GM19324 (cell line): ENCODE results near the gene CCDC167.

Source experiments
- ATAC-seq: cut with Tn5 transposase; IDR thresholded peaks from one replicate; pipeline ENCODE4 v1.9.1; 2021; ENCODE audit warnings: mild to moderate bottlenecking, moderate library complexity; ENCODE audit not compliant: unreplicated experiment, low FRiP score

CCDC167 gene

GRCh38 chr6:37499433-37500293, at the start of gene CCDC167:
Gene CCDC167 (minus strand): TSS chr6:37499893. CDS start chr6:37499863, 30 bp downstream.
- ATAC-seq, result peak; percentile 91

- no peak for ATAC-seq
These were observed 49.5 kb upstream of the CCDC167 start for GRCh38 chr6:37549154-37549553.

- ATAC-seq, result no peak
These were observed 48.5 kb upstream of the CCDC167 start for GRCh38 chr6:37548067-37548674.

GRCh38 chr6:37547564-37548061, 47.9 kb upstream of the CCDC167 start:
- no peak for ATAC-seq

GRCh38 chr6:37546141-37546871, 46.6 kb upstream of the CCDC167 start:
- no peak for ATAC-seq

GRCh38 chr6:37544530-37544929, 44.8 kb upstream of the CCDC167 start:
- ATAC-seq, result no peak

GRCh38 chr6:37543361-37543760, 43.7 kb upstream of the CCDC167 start:
- no peak for ATAC-seq

GRCh38 chr6:37541346-37541745, 41.7 kb upstream of the CCDC167 start:
- no peak for ATAC-seq

- no peak for ATAC-seq
These were observed 40.7 kb upstream of the CCDC167 start for GRCh38 chr6:37540390-37540789.

GRCh38 chr6:37540029-37540352, 40.3 kb upstream of the CCDC167 start:
- ATAC-seq, result no peak

GRCh38 chr6:37539171-37540028, 39.7 kb upstream of the CCDC167 start:
- no peak for ATAC-seq

- ATAC-seq, result no peak
These were observed 38.4 kb upstream of the CCDC167 start for GRCh38 chr6:37538107-37538506.

GRCh38 chr6:37537548-37537947, 37.9 kb upstream of the CCDC167 start:
- no peak for ATAC-seq

GRCh38 chr6:37536491-37537190, 36.9 kb upstream of the CCDC167 start:
- no peak for ATAC-seq

GRCh38 chr6:37535759-37536490, 36.2 kb upstream of the CCDC167 start:
- ATAC-seq, result no peak

GRCh38 chr6:37535428-37535758, 35.7 kb upstream of the CCDC167 start:
- ATAC-seq, result no peak

- no peak for ATAC-seq
These were observed 35.2 kb upstream of the CCDC167 start for GRCh38 chr6:37534893-37535292.

- no peak for ATAC-seq
These were observed 32.4 kb upstream of the CCDC167 start for GRCh38 chr6:37532122-37532521.

GRCh38 chr6:37531437-37532036, 31.8 kb upstream of the CCDC167 start:
- no peak for ATAC-seq
